GM23338 (cell line): ENCODE measurements around the gene ENOX1. TPM values are rescaled to one million over a fixed set of nuclear protein-coding genes. Genes with fewer than 3 reads are reported as not detected.

Experiments
- ATAC-seq: fragments of 200-7000 bp; cut with Tn5 transposase; 3 replicates; pipeline ENCODE4 v1.9.1; 2020
- DNase-seq: peaks from one replicate; pipeline ENCODE4 v3.0.0-alpha.2; 2015; ENCODE audit warnings: low spot score
- H2AFZ ChIP-seq: fragments of 200-600 bp; sonication (generic); 2 replicates; pipeline ENCODE4 v1.8.0; 2016; ENCODE audit warnings: antibody characterized with exemption, mild to moderate bottlenecking, moderate library complexity
- H3F3A ChIP-seq: fragments of 200-600 bp; sonication (generic); replicated peaks from 2 replicates; pipeline ENCODE4 v1.8.0; 2017; ENCODE audit warnings: antibody characterized with exemption, mixed run types, low read depth
- H3K27ac ChIP-seq: fragments of 200-600 bp; sonication (generic); 2 replicates; pipeline ENCODE4 v1.6.1; 2016; ENCODE audit warnings: low read depth
- H3K27me3 ChIP-seq: fragments of 200-600 bp; sonication (generic); 2 replicates; pipeline ENCODE4 v1.8.0; 2016; ENCODE audit warnings: mild to moderate bottlenecking, mixed run types, moderate library complexity; ENCODE audit not compliant: insufficient read depth
- H3K36me3 ChIP-seq: fragments of 200-600 bp; sonication (generic); 2 replicates; pipeline ENCODE4 v1.8.0; 2016; ENCODE audit warnings: mild to moderate bottlenecking; ENCODE audit not compliant: insufficient read depth
- H3K4me1 ChIP-seq: fragments of 200-600 bp; sonication (generic); 2 replicates; pipeline ENCODE4 v1.8.0; 2016; ENCODE audit warnings: mild to moderate bottlenecking, moderate library complexity; ENCODE audit not compliant: insufficient read depth
- H3K4me2 ChIP-seq: fragments of 200-600 bp; sonication (generic); 2 replicates; pipeline ENCODE4 v1.7.1; 2017; ENCODE audit warnings: mixed run types
- H3K4me3 ChIP-seq: fragments of 200-600 bp; sonication (generic); 2 replicates; pipeline ENCODE4 v1.6.1; 2016; ENCODE audit warnings: mixed run types
- H3K79me2 ChIP-seq: fragments of 200-600 bp; sonication (generic); replicated peaks from 2 replicates; pipeline ENCODE4 v1.8.0; 2017; ENCODE audit warnings: mild to moderate bottlenecking; ENCODE audit not compliant: insufficient read depth
- H3K9me2 ChIP-seq: fragments of 200-600 bp; sonication (generic); 2 replicates; pipeline ENCODE4 v1.8.0; 2017; ENCODE audit not compliant: insufficient read depth
- H4K20me1 ChIP-seq: fragments of 200-600 bp; sonication (generic); replicated peaks from 2 replicates; pipeline ENCODE4 v1.8.0; 2017; ENCODE audit warnings: mild to moderate bottlenecking; ENCODE audit not compliant: insufficient read depth
- H3K27ac Mint-ChIP-seq: 2 replicates; pipeline ENCODE4 v1.8.0; 2020; ENCODE audit warnings: inconsistent platforms, mild to moderate bottlenecking, moderate library complexity, mixed read lengths
- H3K27me3 Mint-ChIP-seq: 3 replicates; pipeline ENCODE4 v1.8.0; 2022; ENCODE audit warnings: low read depth, mild to moderate bottlenecking, moderate library complexity, mixed read lengths, inconsistent platforms; ENCODE audit not compliant: insufficient read depth, poor library complexity
- H3K36me3 Mint-ChIP-seq: 3 replicates; pipeline ENCODE4 v1.8.0; 2021; ENCODE audit warnings: low read depth, mild to moderate bottlenecking, inconsistent platforms, moderate library complexity, mixed read lengths
- H3K4me1 Mint-ChIP-seq: 3 replicates; pipeline ENCODE4 v1.8.0; 2020; ENCODE audit warnings: mild to moderate bottlenecking, inconsistent platforms, mixed read lengths
- H3K4me3 Mint-ChIP-seq: 3 replicates; pipeline ENCODE4 v1.8.0; 2021; ENCODE audit warnings: moderate library complexity, mild to moderate bottlenecking, inconsistent platforms, mixed read lengths
- H3K9me3 Mint-ChIP-seq: 3 replicates; pipeline ENCODE4 v1.8.0; 2020; ENCODE audit warnings: moderate library complexity, mild to moderate bottlenecking, inconsistent platforms, mixed read lengths
- CREB1 ChIP-seq: fragments of 250-450 bp; sonication (Bioruptor Pico); IDR thresholded peaks from 2 replicates; pipeline ENCODE4 v1.5.0; 2020; ENCODE audit warnings: low read depth, mild to moderate bottlenecking, moderate library complexity
- EZH2 ChIP-seq: fragments of 200-600 bp; sonication (generic); IDR thresholded peaks from one replicate; pipeline ENCODE4 v1.8.0; 2017; ENCODE audit warnings: antibody characterized with exemption, mild to moderate bottlenecking, low read depth; ENCODE audit not compliant: unreplicated experiment
- EZH2phosphoT487 ChIP-seq: fragments of 200-600 bp; sonication (generic); IDR thresholded peaks from one replicate; pipeline ENCODE4 v1.8.1; 2018; ENCODE audit warnings: antibody characterized with exemption; ENCODE audit not compliant: unreplicated experiment
- JUNB ChIP-seq: IDR thresholded peaks from one replicate; pipeline ENCODE4 v1.6.1; 2016; ENCODE audit warnings: antibody characterized with exemption; ENCODE audit not compliant: unreplicated experiment
- NANOG ChIP-seq: IDR thresholded peaks from 2 replicates; pipeline ENCODE4 v1.6.1; 2016; ENCODE audit warnings: antibody characterized with exemption, borderline replicate concordance
- POLR2AphosphoS5 ChIP-seq: IDR thresholded peaks from 2 replicates; pipeline ENCODE4 v1.6.1; 2016; ENCODE audit warnings: antibody characterized with exemption, low read depth
- STAT1 ChIP-seq: IDR thresholded peaks from one replicate; pipeline ENCODE4 v1.6.1; 2016; ENCODE audit warnings: antibody characterized with exemption; ENCODE audit not compliant: unreplicated experiment
- ZNF331 ChIP-seq: fragments of 250-450 bp; sonication (Bioruptor Pico); IDR thresholded peaks from 2 replicates; pipeline ENCODE4 v1.5.0; 2020; ENCODE audit warnings: low read depth, mild to moderate bottlenecking, moderate library complexity
- polyA plus RNA-seq: library from polyadenylated mRNA; unstranded; fragments of >200 nt; fragmentation: Nextera tagmentation; extraction: Ambion mirVana; gene quantifications from 2 replicates; pipeline ENCODE4 v1.2.1, GENCODE V29; 2016
- total RNA-seq: library from RNA; depleted of rRNA; stranded (reverse); fragments of >200 nt; shearing (Covaris generic); gene quantifications from 2 replicates; pipeline ENCODE4 v1.2.3, GENCODE V29; 2014
- TF ChIP-seq, protein P1 (sequence below): IDR thresholded peaks from 2 replicates; pipeline ENCODE4 v1.6.1; 2016; ENCODE audit warnings: antibody characterized with exemption
- TF ChIP-seq, protein P2 (sequence below), 2 experiments: fragments of 200-600 bp in 1 of 2; sonication (generic) in 1 of 2; conservative IDR thresholded peaks; 2 replicates each; pipeline versions ENCODE4 v1.5.1 to v1.6.1; 2016 to 2017; ENCODE audit warnings: antibody characterized with exemption in 2 of 2, low read depth in 2 of 2, mild to moderate bottlenecking in 2 of 2, moderate library complexity in 1 of 2
- TF ChIP-seq, protein P3 (sequence below): IDR thresholded peaks from one replicate; pipeline ENCODE4 v1.6.1; 2018; ENCODE audit warnings: antibody characterized with exemption; ENCODE audit not compliant: unreplicated experiment
- TF ChIP-seq, protein P4 (sequence below): fragments of 250-450 bp; sonication (Bioruptor Pico); IDR thresholded peaks from 2 replicates; pipeline ENCODE4 v1.5.0; 2020; ENCODE audit warnings: mild to moderate bottlenecking, moderate library complexity

ENOX1 gene
- total and polyA plus RNA-seq, 2 experiments from 2014 or later, result 0.66 to 0.81 TPM

DNA sequence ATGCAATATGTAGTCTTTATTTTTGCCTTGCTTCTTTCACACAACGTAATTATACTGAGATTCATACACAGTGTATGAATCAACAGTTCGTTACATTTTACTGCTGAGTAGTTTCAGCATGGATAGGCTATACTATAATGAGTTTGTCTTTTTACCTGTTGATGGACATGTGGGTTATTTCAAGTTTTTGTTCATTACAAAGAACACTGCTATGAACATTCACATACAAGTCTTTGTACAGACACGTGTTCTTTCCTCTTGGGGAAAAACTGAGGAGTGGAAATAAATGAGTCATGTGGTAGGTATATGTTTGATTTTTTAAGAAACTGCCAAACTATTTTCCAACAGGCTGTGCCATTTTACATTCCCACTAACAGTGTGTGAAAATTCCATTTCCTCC is 35.1 kb downstream of the ENOX1 start (continued):
- TF ChIP-seq POLR2AphosphoS5 (no peak), EZH2 (no peak), CREB1 (CRISPR knock-in tag) (no peak), JUNB (no peak), NANOG (no peak), ZNF331 (CRISPR knock-in tag) (no peak)
- TF ChIP-seq, protein P1, sequence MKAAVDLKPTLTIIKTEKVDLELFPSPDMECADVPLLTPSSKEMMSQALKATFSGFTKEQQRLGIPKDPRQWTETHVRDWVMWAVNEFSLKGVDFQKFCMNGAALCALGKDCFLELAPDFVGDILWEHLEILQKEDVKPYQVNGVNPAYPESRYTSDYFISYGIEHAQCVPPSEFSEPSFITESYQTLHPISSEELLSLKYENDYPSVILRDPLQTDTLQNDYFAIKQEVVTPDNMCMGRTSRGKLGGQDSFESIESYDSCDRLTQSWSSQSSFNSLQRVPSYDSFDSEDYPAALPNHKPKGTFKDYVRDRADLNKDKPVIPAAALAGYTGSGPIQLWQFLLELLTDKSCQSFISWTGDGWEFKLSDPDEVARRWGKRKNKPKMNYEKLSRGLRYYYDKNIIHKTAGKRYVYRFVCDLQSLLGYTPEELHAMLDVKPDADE, result no peak
- TF ChIP-seq, protein P2, sequence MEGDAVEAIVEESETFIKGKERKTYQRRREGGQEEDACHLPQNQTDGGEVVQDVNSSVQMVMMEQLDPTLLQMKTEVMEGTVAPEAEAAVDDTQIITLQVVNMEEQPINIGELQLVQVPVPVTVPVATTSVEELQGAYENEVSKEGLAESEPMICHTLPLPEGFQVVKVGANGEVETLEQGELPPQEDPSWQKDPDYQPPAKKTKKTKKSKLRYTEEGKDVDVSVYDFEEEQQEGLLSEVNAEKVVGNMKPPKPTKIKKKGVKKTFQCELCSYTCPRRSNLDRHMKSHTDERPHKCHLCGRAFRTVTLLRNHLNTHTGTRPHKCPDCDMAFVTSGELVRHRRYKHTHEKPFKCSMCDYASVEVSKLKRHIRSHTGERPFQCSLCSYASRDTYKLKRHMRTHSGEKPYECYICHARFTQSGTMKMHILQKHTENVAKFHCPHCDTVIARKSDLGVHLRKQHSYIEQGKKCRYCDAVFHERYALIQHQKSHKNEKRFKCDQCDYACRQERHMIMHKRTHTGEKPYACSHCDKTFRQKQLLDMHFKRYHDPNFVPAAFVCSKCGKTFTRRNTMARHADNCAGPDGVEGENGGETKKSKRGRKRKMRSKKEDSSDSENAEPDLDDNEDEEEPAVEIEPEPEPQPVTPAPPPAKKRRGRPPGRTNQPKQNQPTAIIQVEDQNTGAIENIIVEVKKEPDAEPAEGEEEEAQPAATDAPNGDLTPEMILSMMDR (conservative IDR thresholded peaks at IDR 0.05; ENCODE audit: low read depth in 2 of 2), result no peak

DNA sequence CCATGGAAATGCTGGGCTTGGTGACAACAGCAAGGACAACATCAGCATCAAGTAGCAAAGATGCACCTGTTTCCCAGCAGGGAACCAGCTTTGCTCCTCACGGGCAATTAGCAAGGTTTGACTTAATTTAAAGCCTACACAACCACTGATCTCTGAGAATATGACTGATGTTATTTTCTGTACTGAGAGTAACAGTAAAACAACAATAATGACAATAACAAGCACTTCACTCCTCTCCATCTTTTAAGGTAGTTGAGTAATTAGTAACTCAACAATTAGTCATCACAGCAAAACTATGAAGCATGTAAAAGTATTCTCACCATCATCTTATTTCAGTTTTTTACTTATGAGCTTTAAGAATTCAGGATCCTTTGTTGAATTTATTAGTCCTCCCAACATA is 37.3 kb downstream of the ENOX1 start:
- H3K4me1 Mint-ChIP-seq, result peaks cover 3% of the 10 kb centered on the region; the same call in 1 of the 3 replicates
- no peak overlapping the region for H2AFZ ChIP-seq
- no peak overlapping the region for H3K4me3 ChIP-seq
- ATAC-seq, result no peak
- no peaks in the 10 kb centered on the region for H3K36me3 ChIP-seq
- no peak for DNase-seq
- H3K27ac Mint-ChIP-seq, result no peak overlapping the region
- H3K79me2 ChIP-seq, result no peaks in the 10 kb centered on the region
- H3K4me2 ChIP-seq, result no peak overlapping the region
- H3K9me2 ChIP-seq, result no peaks in the 10 kb centered on the region
- H3K36me3 Mint-ChIP-seq, result no peaks in the 10 kb centered on the region
- no peak overlapping the region for H3K27ac ChIP-seq
- H4K20me1 ChIP-seq, result no peaks in the 10 kb centered on the region
- H3K27me3 Mint-ChIP-seq, result peaks cover 1% of the 10 kb centered on the region
- H3F3A ChIP-seq, result no peaks in the 10 kb centered on the region
- H3K4me1 ChIP-seq, result no peaks in the 10 kb centered on the region
- H3K4me3 Mint-ChIP-seq, result no peak overlapping the region
- H3K27me3 ChIP-seq, result no peaks in the 10 kb centered on the region
- no peaks in the 10 kb centered on the region for H3K9me3 Mint-ChIP-seq
- no peak for TF ChIP-seq EZH2phosphoT487
- no peak for TF ChIP-seq EZH2
- no peak for TF ChIP-seq STAT1
- TF ChIP-seq, protein P3, sequence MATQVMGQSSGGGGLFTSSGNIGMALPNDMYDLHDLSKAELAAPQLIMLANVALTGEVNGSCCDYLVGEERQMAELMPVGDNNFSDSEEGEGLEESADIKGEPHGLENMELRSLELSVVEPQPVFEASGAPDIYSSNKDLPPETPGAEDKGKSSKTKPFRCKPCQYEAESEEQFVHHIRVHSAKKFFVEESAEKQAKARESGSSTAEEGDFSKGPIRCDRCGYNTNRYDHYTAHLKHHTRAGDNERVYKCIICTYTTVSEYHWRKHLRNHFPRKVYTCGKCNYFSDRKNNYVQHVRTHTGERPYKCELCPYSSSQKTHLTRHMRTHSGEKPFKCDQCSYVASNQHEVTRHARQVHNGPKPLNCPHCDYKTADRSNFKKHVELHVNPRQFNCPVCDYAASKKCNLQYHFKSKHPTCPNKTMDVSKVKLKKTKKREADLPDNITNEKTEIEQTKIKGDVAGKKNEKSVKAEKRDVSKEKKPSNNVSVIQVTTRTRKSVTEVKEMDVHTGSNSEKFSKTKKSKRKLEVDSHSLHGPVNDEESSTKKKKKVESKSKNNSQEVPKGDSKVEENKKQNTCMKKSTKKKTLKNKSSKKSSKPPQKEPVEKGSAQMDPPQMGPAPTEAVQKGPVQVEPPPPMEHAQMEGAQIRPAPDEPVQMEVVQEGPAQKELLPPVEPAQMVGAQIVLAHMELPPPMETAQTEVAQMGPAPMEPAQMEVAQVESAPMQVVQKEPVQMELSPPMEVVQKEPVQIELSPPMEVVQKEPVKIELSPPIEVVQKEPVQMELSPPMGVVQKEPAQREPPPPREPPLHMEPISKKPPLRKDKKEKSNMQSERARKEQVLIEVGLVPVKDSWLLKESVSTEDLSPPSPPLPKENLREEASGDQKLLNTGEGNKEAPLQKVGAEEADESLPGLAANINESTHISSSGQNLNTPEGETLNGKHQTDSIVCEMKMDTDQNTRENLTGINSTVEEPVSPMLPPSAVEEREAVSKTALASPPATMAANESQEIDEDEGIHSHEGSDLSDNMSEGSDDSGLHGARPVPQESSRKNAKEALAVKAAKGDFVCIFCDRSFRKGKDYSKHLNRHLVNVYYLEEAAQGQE, result no peak
- TF ChIP-seq, protein P1, result no peak
- TF ChIP-seq, protein P4, sequence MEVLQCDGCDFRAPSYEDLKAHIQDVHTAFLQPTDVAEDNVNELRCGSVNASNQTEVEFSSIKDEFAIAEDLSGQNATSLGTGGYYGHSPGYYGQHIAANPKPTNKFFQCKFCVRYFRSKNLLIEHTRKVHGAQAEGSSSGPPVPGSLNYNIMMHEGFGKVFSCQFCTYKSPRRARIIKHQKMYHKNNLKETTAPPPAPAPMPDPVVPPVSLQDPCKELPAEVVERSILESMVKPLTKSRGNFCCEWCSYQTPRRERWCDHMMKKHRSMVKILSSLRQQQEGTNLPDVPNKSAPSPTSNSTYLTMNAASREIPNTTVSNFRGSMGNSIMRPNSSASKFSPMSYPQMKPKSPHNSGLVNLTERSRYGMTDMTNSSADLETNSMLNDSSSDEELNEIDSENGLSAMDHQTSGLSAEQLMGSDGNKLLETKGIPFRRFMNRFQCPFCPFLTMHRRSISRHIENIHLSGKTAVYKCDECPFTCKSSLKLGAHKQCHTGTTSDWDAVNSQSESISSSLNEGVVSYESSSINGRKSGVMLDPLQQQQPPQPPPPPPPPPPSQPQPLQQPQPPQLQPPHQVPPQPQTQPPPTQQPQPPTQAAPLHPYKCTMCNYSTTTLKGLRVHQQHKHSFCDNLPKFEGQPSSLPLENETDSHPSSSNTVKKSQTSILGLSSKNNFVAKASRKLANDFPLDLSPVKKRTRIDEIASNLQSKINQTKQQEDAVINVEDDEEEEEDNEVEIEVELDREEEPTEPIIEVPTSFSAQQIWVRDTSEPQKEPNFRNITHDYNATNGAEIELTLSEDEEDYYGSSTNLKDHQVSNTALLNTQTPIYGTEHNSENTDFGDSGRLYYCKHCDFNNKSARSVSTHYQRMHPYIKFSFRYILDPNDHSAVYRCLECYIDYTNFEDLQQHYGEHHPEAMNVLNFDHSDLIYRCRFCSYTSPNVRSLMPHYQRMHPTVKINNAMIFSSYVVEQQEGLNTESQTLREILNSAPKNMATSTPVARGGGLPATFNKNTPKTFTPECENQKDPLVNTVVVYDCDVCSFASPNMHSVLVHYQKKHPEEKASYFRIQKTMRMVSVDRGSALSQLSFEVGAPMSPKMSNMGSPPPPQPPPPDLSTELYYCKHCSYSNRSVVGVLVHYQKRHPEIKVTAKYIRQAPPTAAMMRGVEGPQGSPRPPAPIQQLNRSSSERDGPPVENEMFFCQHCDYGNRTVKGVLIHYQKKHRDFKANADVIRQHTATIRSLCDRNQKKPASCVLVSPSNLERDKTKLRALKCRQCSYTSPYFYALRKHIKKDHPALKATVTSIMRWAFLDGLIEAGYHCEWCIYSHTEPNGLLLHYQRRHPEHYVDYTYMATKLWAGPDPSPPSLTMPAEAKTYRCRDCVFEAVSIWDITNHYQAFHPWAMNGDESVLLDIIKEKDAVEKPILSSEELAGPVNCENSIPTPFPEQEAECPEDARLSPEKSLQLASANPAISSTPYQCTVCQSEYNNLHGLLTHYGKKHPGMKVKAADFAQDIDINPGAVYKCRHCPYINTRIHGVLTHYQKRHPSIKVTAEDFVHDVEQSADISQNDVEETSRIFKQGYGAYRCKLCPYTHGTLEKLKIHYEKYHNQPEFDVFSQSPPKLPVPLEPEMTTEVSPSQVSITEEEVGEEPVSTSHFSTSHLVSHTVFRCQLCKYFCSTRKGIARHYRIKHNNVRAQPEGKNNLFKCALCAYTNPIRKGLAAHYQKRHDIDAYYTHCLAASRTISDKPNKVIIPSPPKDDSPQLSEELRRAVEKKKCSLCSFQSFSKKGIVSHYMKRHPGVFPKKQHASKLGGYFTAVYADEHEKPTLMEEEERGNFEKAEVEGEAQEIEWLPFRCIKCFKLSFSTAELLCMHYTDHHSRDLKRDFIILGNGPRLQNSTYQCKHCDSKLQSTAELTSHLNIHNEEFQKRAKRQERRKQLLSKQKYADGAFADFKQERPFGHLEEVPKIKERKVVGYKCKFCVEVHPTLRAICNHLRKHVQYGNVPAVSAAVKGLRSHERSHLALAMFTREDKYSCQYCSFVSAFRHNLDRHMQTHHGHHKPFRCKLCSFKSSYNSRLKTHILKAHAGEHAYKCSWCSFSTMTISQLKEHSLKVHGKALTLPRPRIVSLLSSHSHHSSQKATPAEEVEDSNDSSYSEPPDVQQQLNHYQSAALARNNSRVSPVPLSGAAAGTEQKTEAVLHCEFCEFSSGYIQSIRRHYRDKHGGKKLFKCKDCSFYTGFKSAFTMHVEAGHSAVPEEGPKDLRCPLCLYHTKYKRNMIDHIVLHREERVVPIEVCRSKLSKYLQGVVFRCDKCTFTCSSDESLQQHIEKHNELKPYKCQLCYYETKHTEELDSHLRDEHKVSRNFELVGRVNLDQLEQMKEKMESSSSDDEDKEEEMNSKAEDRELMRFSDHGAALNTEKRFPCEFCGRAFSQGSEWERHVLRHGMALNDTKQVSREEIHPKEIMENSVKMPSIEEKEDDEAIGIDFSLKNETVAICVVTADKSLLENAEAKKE (CRISPR knock-in tag), result no peak
